CD14-positive monocyte (primary cell): Measurements from ENCODE around the gene KLK14. TPM values are rescaled to one million over a fixed set of nuclear protein-coding genes. Genes with fewer than 3 reads are reported as not detected.

Source experiments
- DNase-seq, 3 donors: peaks; one replicate each; pipeline ENCODE4 v3.0.0-alpha.2; 2011 to 2022
- H2AFZ ChIP-seq: 2 replicates; pipeline ENCODE4 v1.6.0; 2012; ENCODE audit warnings: mild to moderate bottlenecking, low read depth, low read length, inconsistent platforms; ENCODE audit not compliant: insufficient read depth, poor library complexity, severe bottlenecking
- H3K27ac ChIP-seq, 2 donors: 1 replicate in 1 of 2; 2 replicates in 1 of 2; pipeline ENCODE4 v1.5.1; 2012 to 2013; ENCODE audit warnings: low read length in 2 of 2, control low read depth in 1 of 2, inconsistent platforms in 1 of 2, low read depth in 1 of 2, mild to moderate bottlenecking in 1 of 2
- H3K27me3 ChIP-seq, 2 donors: one replicate each; pipeline versions ENCODE4 v1.6.0 to v1.6.1; 2011 to 2013; ENCODE audit warnings: low read length in 2 of 2; ENCODE audit not compliant: control insufficient read depth in 2 of 2, insufficient read depth in 2 of 2
- H3K36me3 ChIP-seq, 2 donors: replicated peaks in 1 of 2; 1 replicate in 1 of 2; 2 replicates in 1 of 2; pipeline versions ENCODE4 v1.5.1 to v1.6.1; 2012 to 2013; ENCODE audit warnings: low read length in 2 of 2, control low read depth in 1 of 2, inconsistent platforms in 1 of 2, mild to moderate bottlenecking in 1 of 2; ENCODE audit not compliant: insufficient read depth in 2 of 2, control insufficient read depth in 1 of 2
- H3K4me1 ChIP-seq, 2 donors: 1 replicate in 1 of 2; 2 replicates in 1 of 2; pipeline versions ENCODE4 v1.5.1 to v1.6.1; 2012 to 2013; ENCODE audit warnings: low read length in 2 of 2, control low read depth in 1 of 2, inconsistent platforms in 1 of 2, mild to moderate bottlenecking in 1 of 2, moderate library complexity in 1 of 2; ENCODE audit not compliant: insufficient read depth in 2 of 2, control insufficient read depth in 1 of 2
- H3K4me2 ChIP-seq: replicated peaks from 2 replicates; pipeline ENCODE3; 2012; ENCODE audit warnings: low read length, moderate library complexity, mild to moderate bottlenecking; ENCODE audit not compliant: poor library complexity, severe bottlenecking; ENCODE audit errors: extremely low read depth
- H3K4me3 ChIP-seq, 3 experiments: fragments of 200-600 bp in 1 of 3; sonication (generic) in 1 of 3; replicated peaks in 1 of 3; 1 replicate in 2 of 3; 2 replicates in 1 of 3; pipeline ENCODE4 v1.5.1; 2011 to 2013; ENCODE audit warnings: low read length in 3 of 3, mild to moderate bottlenecking in 3 of 3, control low read depth in 2 of 3, low read depth in 2 of 3, inconsistent platforms in 1 of 3, moderate library complexity in 1 of 3
- H3K79me2 ChIP-seq: 2 replicates; pipeline ENCODE4 v1.6.0; 2012; ENCODE audit warnings: mild to moderate bottlenecking, control low read depth, inconsistent platforms, low read length, moderate library complexity; ENCODE audit not compliant: insufficient read depth
- H3K9ac ChIP-seq: 2 replicates; pipeline ENCODE4 v1.6.0; 2017; ENCODE audit warnings: low read length, mild to moderate bottlenecking; ENCODE audit not compliant: insufficient read depth, poor library complexity, severe bottlenecking
- H3K9me3 ChIP-seq, 2 donors: replicated peaks in 1 of 2; 1 replicate in 1 of 2; 2 replicates in 1 of 2; pipeline versions ENCODE4 v1.5.1 to v1.6.1; 2012 to 2013; ENCODE audit warnings: low read length in 2 of 2, control low read depth in 1 of 2; ENCODE audit not compliant: control insufficient read depth in 1 of 2, insufficient read depth in 1 of 2
- H4K20me1 ChIP-seq: 2 replicates; pipeline ENCODE4 v1.6.0; 2012; ENCODE audit warnings: mild to moderate bottlenecking, low read length, control low read depth, moderate library complexity; ENCODE audit not compliant: insufficient read depth
- H3K27ac Mint-ChIP-seq, 7 donors: one replicate each; pipeline ENCODE4 v1.8.0; 2020; ENCODE audit warnings: mild to moderate bottlenecking in 7 of 7, mixed read lengths in 7 of 7, moderate library complexity in 6 of 7, inconsistent platforms in 2 of 7
- H3K27me3 Mint-ChIP-seq, 3 donors: one replicate each; pipeline ENCODE4 v1.8.0; 2021 to 2022; ENCODE audit warnings: low read depth in 3 of 3, mild to moderate bottlenecking in 3 of 3, mixed read lengths in 3 of 3, moderate library complexity in 3 of 3, inconsistent platforms in 1 of 3
- H3K36me3 Mint-ChIP-seq, 2 donors: one replicate each; pipeline ENCODE4 v1.8.0; 2020; ENCODE audit warnings: mixed read lengths in 2 of 2, inconsistent platforms in 1 of 2, mild to moderate bottlenecking in 1 of 2
- H3K4me1 Mint-ChIP-seq: one replicate; pipeline ENCODE4 v1.8.0; 2020; ENCODE audit warnings: mild to moderate bottlenecking, mixed read lengths
- H3K4me3 Mint-ChIP-seq, 2 donors: one replicate each; pipeline ENCODE4 v1.8.0; 2020; ENCODE audit warnings: mild to moderate bottlenecking in 2 of 2, mixed read lengths in 2 of 2, moderate library complexity in 1 of 2
- H3K9me3 Mint-ChIP-seq, 7 donors: one replicate each; pipeline ENCODE4 v1.8.0; 2020 to 2022; ENCODE audit warnings: mixed read lengths in 7 of 7, mild to moderate bottlenecking in 6 of 7, moderate library complexity in 6 of 7, inconsistent platforms in 2 of 7
- WGBS: methylation state at CpG from one replicate; pipeline ENCODE4 v1.1.5; 2013; ENCODE audit warnings: missing lambda C conversion rate; ENCODE audit not compliant: insufficient coverage; 5-methylcytosine and 5-hydroxymethylcytosine counted together
- intact Hi-C, 2 donors: fragments of 100-400 bp; cut with micrococcal nuclease; formaldehyde crosslinking; loops; one replicate each; pipeline versions ENCODE4 v1.15.0 to v1.15.1; 2023
- polyA plus RNA-seq, 3 donors: library from polyadenylated mRNA; depleted of rRNA in 1 of 3; unstranded in 2 of 3; stranded (reverse) in 1 of 3; fragments of 300-500 nt in 2 of 3; fragments of >200 nt in 1 of 3; fragmentation: Illumina TruSeq in 2 of 3; gene quantifications; 1 replicate in 2 of 3; 2 replicates in 1 of 3; pipeline ENCODE4 v1.2.3, GENCODE V29; 2012 to 2021
- TF ChIP-seq, protein P1 (sequence below): fragments of 200-600 bp; IDR thresholded peaks from one replicate; pipeline ENCODE4 v1.8.0; 2022; ENCODE audit warnings: antibody characterized with exemption, mild to moderate bottlenecking

KLK14 gene
- polyA plus RNA-seq, 3 donors: 0.29 TPM; not detected in 2

GRCh38 chr19:51097166-51097738 lies 14.6 kb upstream of the KLK14 start:
- Histone ChIP-seq H3K4me2 (no peak overlapping the region), H3K4me1 (peaks cover 10 to 13% of the 10 kb centered on the region in 2 donors), H2AFZ (no peak overlapping the region), H3K4me3 (no peak overlapping the region), H3K79me2 (peaks cover 5% of the 10 kb centered on the region), H3K27me3 (no peaks in the 10 kb centered on the region), H3K27ac (peak overlapping the region in 1 of 2 donors; percentile 62), H3K36me3 (peaks cover 9 to 41% of the 10 kb centered on the region in 2 donors), H3K9me3 (no peaks in the 10 kb centered on the region), H3K9ac (no peak overlapping the region), H4K20me1 (peaks cover 16% of the 10 kb centered on the region)
- peaks cover 23 to 48% of the 10 kb centered on the region in 2 donors for H3K36me3 Mint-ChIP-seq
- peak overlapping the region in 1 of 2 donors; percentile 7 for H3K4me3 Mint-ChIP-seq
- H3K4me1 Mint-ChIP-seq: peaks cover 19% of the 10 kb centered on the region
- 7% methylated on average over 3 of the region's 8 CpGs for WGBS
- TF ChIP-seq, protein P1, sequence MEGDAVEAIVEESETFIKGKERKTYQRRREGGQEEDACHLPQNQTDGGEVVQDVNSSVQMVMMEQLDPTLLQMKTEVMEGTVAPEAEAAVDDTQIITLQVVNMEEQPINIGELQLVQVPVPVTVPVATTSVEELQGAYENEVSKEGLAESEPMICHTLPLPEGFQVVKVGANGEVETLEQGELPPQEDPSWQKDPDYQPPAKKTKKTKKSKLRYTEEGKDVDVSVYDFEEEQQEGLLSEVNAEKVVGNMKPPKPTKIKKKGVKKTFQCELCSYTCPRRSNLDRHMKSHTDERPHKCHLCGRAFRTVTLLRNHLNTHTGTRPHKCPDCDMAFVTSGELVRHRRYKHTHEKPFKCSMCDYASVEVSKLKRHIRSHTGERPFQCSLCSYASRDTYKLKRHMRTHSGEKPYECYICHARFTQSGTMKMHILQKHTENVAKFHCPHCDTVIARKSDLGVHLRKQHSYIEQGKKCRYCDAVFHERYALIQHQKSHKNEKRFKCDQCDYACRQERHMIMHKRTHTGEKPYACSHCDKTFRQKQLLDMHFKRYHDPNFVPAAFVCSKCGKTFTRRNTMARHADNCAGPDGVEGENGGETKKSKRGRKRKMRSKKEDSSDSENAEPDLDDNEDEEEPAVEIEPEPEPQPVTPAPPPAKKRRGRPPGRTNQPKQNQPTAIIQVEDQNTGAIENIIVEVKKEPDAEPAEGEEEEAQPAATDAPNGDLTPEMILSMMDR: peak; percentile 53
- DNase-seq: peak; percentile 31 to 60 (median 54)
- intact Hi-C loops: no loop called here
- peak overlapping the region in 3 of 7 donors; percentile 11 to 80 (median 70) for H3K27ac Mint-ChIP-seq
- peaks cover 3 to 8% (median 4%) of the 10 kb centered on the region in 3 donors for H3K27me3 Mint-ChIP-seq
- peaks cover 0 to 3% (median 0%) of the 10 kb centered on the region in 7 donors for H3K9me3 Mint-ChIP-seq

DNA sequence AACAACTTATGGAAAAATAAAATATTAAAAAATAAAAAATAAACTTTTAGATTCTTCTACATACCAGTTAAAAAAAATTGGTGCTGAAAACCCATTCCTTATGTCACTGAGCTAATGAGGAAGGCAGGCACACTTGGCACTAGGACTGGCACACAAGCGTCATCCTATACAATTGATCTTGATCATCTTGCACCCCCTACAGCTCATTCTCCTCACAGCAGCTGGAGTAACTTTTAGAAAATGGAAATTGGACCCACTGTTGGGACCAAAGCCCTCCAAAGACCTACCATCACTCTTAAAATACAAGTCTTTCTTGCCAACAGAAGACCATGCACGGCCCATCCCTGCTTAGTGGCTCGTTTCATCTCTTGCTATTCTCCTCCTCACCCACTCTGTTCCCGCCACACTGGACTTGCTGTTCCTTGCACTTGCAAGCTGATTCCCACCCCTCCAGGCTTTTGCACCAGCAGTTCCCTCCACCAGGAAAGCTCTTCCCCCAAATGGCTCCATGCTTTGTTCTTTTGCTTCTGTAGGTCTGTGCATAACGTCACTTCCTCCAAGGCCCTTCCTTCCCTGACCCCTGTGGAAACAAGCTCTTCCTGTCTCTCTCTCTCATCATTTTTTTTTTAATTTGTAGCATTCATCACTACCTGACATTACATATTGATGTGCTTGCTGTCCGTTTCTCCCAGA lies 13.9 kb upstream of the KLK14 start:
- H4K20me1 ChIP-seq: peaks cover 12% of the 10 kb centered on the region
- H3K9me3 ChIP-seq: no peaks in the 10 kb centered on the region
- peaks cover 22 to 42% of the 10 kb centered on the region in 2 donors for H3K36me3 Mint-ChIP-seq
- no peak overlapping the region for H3K4me2 ChIP-seq
- H3K79me2 ChIP-seq: peaks cover 5% of the 10 kb centered on the region
- peaks cover 0 to 3% (median 0%) of the 10 kb centered on the region in 7 donors for H3K9me3 Mint-ChIP-seq
- H3K4me3 ChIP-seq: no peak overlapping the region
- H3K4me1 ChIP-seq: peaks cover 10 to 13% of the 10 kb centered on the region in 2 donors
- no peak overlapping the region for H3K9ac ChIP-seq
- no peak overlapping the region for H3K4me3 Mint-ChIP-seq
- intact Hi-C loops: no loop called here
- 81% methylated on average over 6 of the region's 6 CpGs for WGBS
- peak overlapping the region; percentile 6 for H2AFZ ChIP-seq
- peaks cover 3 to 10% (median 5%) of the 10 kb centered on the region in 3 donors for H3K27me3 Mint-ChIP-seq
- peaks cover 6 to 34% of the 10 kb centered on the region in 2 donors for H3K36me3 ChIP-seq
- no peak for DNase-seq
- H3K27ac ChIP-seq: peak overlapping the region in 1 of 2 donors; percentile 62
- peak overlapping the region in 2 of 7 donors; percentile 36 to 80 for H3K27ac Mint-ChIP-seq
- H3K27me3 ChIP-seq: no peaks in the 10 kb centered on the region
- TF ChIP-seq, protein P1: no peak
- H3K4me1 Mint-ChIP-seq: peaks cover 19% of the 10 kb centered on the region
